ENCODE results near the gene ROBO3. TPM values are rescaled to one million over a fixed set of nuclear protein-coding genes. Genes with fewer than 3 reads are reported as not detected.

Gene ROBO3
- total and polyA plus RNA-seq, 10 of the 15 experiments (the other 5 are each of a cell fraction or from before 2014, with no cell fraction given) = 0.10 to 0.63 (median 0.31) TPM; not detected in 2

- RAD21 ChIA-PET (ENCODE audit: unreplicated experiment) = interaction anchor here (0.7 kb wide), 1 partner anchor 449 kb away, joined by 3 read pairs; no protein-coding TSS in a partner anchor
- Histone ChIP-seq H3K36me3 (ENCODE audit: control insufficient read depth in 2 of 2, insufficient read depth in 2 of 2, low read length in 1 of 2) (no peaks in the 10 kb centered on the region), H3K9me3 (replicated peaks; ENCODE audit: control insufficient read depth, insufficient read depth, low read length) (no peaks in the 10 kb centered on the region), H3K79me2 (ENCODE audit: control insufficient read depth, insufficient read depth, low read length) (no peaks in the 10 kb centered on the region), H3K4me1 (ENCODE audit: control insufficient read depth, insufficient read depth, low read length) (no peaks in the 10 kb centered on the region), H3K4me3 (no peak overlapping the region), H4K20me1 (ENCODE audit: control insufficient read depth, insufficient read depth) (no peaks in the 10 kb centered on the region), H3K27ac (ENCODE audit: control insufficient read depth, insufficient read depth) (no peak overlapping the region), H3K27me3 (replicated peaks in 1 of 2; ENCODE audit: control insufficient read depth in 2 of 2, insufficient read depth in 2 of 2, low read length in 1 of 2) (peaks cover 31% of the 10 kb centered on the region in 2 experiments), H3K9ac (ENCODE audit: control insufficient read depth, insufficient read depth, low read length) (no peak overlapping the region), H3K4me2 (ENCODE audit: control insufficient read depth, insufficient read depth) (no peak overlapping the region), H2AFZ (ENCODE audit: control insufficient read depth, low read depth, low read length) (no peak overlapping the region)
- peak; percentile 75 for ATAC-seq
- CTCF ChIA-PET = interaction anchor here (0.8 to 1.6 kb wide), 9 partner anchors 10 to 227 kb away, joined by 3 to 5 read pairs (median 3); no protein-coding TSS in a partner anchor
- no TSS peak for BruUV-seq (replicated peaks)
- SMC1A ChIA-PET (ENCODE audit: uncharacterized antibody, unreplicated experiment) = interaction anchor here (0.7 kb wide), 1 partner anchor 37 kb away, joined by 3 read pairs; no protein-coding TSS in a partner anchor
- in situ Hi-C loops (cut with MboI) = no loop called here
- no peak for DNase-seq (ENCODE audit: low read depth, low spot score)
- 12% methylated on average over 55 of the region's 62 CpGs for WGBS (ENCODE audit: insufficient coverage, insufficient replicate concordance, low lambda C conversion rate, missing lambda C conversion rate)
- POLR2A ChIA-PET = interaction anchor here (1.1 kb wide), 1 partner anchor 8 kb away, joined by 4 read pairs; no protein-coding TSS in a partner anchor
- FAIRE-seq = no peak
- intact Hi-C loops (cut with micrococcal nuclease; ENCODE audit: unreplicated experiment) = loop anchor here (5.0 kb wide), 1 partner anchor 464 kb away; no protein-coding TSS in a partner anchor
- 0 out of 2 replicates have a peak, but pooled peaks have one; percentile 10 for TF ChIP-seq RUNX3 (IDR thresholded peaks at IDR 0.05; ENCODE audit: low read length)
- TF ChIP-seq YY1 (IDR thresholded peaks at IDR 0.05; ENCODE audit: low read depth, low read length) = 0 out of 2 replicates have a peak, but pooled peaks have one; percentile 25
- 0 out of 2 replicates have a peak, but pooled peaks have one; percentile 12 for TF ChIP-seq RAD21 (IDR thresholded peaks at IDR 0.05; ENCODE audit: insufficient read depth, low read depth, low read length)
- TF ChIP-seq, protein P1, sequence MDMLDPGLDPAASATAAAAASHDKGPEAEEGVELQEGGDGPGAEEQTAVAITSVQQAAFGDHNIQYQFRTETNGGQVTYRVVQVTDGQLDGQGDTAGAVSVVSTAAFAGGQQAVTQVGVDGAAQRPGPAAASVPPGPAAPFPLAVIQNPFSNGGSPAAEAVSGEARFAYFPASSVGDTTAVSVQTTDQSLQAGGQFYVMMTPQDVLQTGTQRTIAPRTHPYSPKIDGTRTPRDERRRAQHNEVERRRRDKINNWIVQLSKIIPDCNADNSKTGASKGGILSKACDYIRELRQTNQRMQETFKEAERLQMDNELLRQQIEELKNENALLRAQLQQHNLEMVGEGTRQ (IDR thresholded peaks at IDR 0.05; ENCODE audit: borderline replicate concordance, low read depth, low read length) = no peak
- TF ChIP-seq SUZ12 (IDR thresholded peaks at IDR 0.05; ENCODE audit: unreplicated experiment) = peak; percentile 16
- TF ChIP-seq BCLAF1 (IDR thresholded peaks at IDR 0.05) = no peak
- no peak for TF ChIP-seq TARDBP (IDR thresholded peaks at IDR 0.05; ENCODE audit: borderline replicate concordance)
- TF ChIP-seq MXI1 (IDR thresholded peaks at IDR 0.05; ENCODE audit: low read depth, low read length) = no peak
- TF ChIP-seq DPF2 (IDR thresholded peaks at IDR 0.05) = no peak
- TF ChIP-seq TBL1XR1 (IDR thresholded peaks at IDR 0.05; ENCODE audit: low read depth, low read length) = no peak
- no peak for TF ChIP-seq ZZZ3 (IDR thresholded peaks at IDR 0.05; ENCODE audit: control insufficient read depth, insufficient read length, low read depth)
- TF ChIP-seq CTCF (IDR thresholded peaks at IDR 0.05 in 2 of 3, conservative IDR thresholded peaks at IDR 0.05 in 1 of 3; ENCODE audit: control insufficient read depth in 2 of 3, extremely low read depth in 1 of 3, insufficient read depth in 1 of 3, low read depth in 3 of 3, low read length in 3 of 3) = peak; percentile 38 to 67 (median 46)
- no peak for TF ChIP-seq IKZF2 (IDR thresholded peaks at IDR 0.05)
- TF ChIP-seq TCF3 (IDR thresholded peaks at IDR 0.05; ENCODE audit: borderline replicate concordance, insufficient read depth, low read depth, low read length) = no peak
- no peak for TF ChIP-seq SUPT20H (IDR thresholded peaks at IDR 0.05; ENCODE audit: borderline replicate concordance, control insufficient read depth, low read depth, low read length)
- no peak for TF ChIP-seq RBBP5 (conservative IDR thresholded peaks at IDR 0.05)
These were observed 945 bp downstream of the ROBO3 start for GRCh38 chr11:124865902-124866851.
